GOT3 (cell line): ENCODE results near the gene PPP1R9A.

Experiments
- DNase-seq: peaks from one replicate; lab custom pipeline; 2025; ENCODE audit warnings: mixed read lengths; lab: John Stamatoyannopoulos, UW

The PPP1R9A gene

DNA sequence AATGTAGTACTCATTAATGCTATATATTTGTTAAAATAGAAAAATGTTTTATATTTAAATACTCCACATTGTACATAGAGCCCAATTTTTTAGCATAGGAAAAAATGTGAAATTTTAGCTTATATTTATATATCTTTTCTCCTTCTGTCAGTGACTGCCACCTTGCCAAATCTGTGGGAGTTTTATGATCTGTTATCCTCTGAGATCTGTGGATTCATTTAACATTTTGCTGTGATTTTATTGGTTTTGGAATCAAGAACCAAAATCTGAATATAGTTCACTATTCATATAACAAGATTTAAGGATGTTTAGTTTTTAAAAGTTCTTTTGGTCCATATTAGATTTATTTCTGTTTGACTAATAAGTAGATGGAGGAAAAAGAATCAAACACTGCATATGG lies 127.9 kb downstream of the PPP1R9A start:
- no peak for DNase-seq

DNA sequence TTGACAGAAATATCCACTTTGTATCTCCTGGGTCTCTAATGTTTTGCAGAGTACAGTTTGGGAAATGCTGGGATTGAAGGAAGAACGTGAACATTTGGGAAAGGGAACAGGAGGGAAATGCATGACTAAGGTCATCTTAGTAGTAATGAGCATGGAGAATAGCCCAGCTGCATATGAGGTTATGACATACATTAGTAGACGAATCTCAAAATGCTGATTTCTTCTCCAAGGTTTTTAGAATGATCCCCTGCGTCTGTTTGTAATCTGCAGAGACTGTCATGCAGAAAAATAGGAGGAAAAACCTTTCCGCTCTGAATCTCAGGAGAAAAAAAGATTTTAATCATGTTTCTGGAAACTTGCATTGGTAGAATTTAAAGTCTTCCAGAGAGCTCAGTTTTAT lies 133.6 kb downstream of the PPP1R9A start:
- no peak for DNase-seq

DNA sequence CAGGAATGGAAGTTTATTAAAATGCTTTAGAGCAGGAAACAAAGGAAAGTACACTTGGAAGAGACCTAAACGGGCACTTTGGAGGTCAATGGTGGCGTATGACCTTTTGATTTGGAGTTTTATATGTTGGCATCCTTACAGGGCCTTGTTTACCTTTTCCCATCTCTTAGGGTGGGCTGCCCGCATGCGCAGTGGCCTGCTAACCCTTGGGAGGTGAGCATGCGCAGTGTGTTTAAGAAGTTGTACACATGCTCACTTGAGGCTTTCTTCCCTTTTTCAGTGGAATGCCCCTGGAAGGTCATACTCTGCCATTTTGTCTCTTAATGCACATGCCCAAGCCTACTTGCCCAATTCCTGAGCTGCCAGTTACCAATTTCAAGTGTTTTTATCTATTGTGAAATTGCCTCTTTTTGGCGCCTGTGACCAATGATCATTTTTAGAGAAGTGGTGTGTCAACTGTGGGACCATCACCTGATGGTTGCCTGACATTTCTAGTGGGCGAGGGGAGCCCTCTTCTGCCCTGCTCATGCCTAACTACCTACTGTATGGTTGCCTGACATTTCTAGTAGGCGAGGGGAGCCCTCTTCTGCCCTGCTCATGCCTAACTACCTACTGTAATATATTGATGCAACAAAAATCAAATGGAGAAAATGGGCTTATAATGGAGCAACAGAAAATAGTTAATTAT lies 138.0 kb downstream of the PPP1R9A start:
- DNase-seq, result no peak

DNA sequence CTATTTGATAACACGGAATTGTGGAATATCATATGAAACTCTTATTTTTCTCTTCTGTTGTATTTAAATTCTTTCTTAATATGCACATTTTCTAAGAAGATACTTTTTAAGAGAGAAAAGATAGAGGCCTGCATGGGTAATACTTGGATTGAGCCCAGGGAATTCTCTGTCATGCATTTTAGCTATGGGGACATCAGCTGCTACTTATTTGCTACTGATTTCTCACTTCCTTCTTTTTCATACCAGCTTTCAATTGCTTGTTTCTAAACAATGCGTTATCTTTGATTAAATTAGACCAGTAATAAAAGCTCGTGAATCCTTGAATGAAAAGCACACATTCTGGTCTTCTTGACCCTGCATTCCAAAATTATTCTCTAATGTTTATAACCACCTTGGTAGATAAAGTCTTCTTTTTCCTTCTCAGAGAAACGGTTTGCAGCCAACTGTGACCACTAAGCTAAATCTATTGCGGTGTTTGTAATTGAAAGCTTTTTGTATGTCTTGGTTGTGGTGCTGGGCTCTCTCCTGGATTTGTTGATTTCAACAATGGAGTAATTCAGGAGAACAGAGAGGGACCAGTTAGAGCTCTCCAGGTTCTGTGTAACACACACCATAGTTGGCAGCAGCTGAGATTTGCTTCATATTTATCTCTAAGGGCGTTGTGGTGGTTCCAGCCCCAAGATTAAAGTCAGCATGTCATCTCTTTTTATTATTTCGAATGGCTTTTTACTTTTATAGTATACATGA lies 139.3 kb downstream of the PPP1R9A start:
- no peak for DNase-seq

DNA sequence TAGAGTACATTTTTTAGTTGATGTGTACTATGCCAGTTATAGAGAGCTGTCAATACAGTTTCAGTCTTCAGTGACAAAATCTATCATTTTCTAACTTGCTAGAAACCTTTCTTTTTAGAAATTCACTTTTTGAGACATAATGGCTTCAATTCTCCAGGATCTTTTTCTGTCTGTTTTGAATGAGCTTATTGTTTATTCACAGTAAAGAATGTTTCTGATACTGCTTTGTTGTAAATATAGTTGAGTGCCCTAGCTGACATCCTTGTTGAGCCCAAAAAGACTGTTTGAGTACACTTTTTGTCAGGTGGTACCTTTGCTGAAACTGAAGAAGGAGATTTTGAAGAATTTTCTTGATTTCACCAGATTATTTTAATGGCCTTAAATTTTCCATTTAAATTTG lies 139.9 kb downstream of the PPP1R9A start:
- DNase-seq, result no peak

DNA sequence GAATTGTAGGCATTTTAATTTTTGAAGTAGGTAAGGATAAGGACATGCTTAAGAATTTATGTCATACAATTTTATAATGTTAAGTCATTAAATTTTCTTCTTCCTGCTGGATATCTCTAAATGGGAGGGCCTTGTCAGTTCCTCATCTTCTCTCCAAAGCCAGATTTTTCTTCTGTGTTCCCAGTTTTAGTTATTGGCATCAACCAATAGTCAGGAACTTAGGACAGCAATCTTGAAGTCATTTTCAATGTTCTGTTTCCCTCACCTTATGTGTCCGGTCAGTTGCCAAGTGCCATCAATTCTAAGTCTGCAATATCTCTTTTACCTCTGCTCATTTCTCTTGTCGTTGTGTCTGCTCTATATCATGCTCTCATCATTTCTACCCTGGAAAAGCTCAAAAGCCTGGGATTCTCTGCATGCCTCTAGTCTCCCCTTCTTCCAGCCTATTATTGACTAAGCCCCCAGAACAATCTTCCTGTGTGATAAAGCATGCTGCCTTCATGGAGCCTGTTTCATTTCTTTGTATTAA lies 145.2 kb downstream of the PPP1R9A start:
- no peak for DNase-seq

DNA sequence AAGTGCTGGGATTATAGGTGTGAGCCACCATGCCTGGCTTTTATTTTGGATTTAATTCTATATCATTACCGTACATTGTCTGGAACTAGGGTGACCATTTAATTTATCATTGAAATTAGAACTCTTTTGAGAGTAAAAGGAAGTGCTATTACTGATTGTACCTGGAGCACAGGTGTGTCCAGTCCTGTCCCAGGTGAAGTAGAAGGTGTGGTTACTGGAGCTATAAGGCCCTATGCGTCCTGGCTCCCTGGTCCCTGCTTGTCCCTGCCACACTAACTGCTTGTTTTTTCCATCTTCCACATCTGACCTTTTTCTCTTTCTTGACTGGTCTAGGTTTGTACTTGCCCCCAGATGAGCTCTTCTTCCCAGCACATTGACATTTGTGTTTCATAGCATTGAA lies 147.0 kb downstream of the PPP1R9A start:
- no peak for DNase-seq

DNA sequence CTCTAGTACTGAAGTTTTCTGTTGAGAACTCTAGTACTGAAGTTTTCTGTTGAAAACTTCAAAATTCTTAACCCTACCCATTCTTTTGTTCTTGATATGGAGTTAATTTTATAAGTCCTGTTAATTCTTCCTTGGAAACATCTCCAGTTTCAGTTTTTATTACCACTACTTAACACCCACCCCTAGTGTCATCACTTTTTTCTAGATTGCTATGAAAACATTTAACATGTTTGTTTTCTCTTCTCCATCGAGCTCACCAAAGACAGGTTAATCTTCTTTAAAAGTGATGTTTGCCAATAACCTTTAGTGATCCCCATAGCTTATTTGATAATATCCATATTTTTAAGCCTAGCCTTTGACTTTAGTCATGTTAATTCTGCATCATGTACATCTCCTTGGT lies 147.9 kb downstream of the PPP1R9A start:
- DNase-seq, result no peak

DNA sequence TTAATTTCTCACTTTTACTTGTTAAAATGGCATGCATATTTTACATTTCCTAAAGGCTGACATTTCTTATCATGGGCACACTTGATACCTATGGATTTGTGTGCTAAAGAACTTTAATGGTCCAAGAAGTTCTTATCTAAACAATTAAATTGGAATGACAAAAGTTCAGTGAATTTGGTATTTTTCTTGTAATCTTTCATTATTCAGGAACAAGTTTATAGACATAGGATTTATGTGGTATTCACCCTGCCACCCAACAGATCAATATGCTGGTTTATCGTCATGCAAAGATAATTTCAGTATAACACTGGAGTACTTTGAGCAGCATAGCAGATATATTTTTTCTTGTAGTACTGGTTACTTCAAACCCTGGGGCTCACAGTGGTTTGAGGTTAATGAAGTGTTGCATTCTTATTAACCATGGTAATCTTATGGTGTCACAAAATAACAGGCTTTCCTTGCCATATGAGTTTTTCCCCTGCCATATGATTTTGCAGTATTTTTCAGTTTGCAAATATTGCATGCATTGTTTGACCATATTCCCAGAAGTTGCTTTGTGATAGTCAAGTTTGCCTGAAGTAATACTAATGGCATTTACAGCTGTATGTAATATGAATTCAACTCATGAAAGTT lies 148.8 kb downstream of the PPP1R9A start:
- DNase-seq, result no peak

DNA sequence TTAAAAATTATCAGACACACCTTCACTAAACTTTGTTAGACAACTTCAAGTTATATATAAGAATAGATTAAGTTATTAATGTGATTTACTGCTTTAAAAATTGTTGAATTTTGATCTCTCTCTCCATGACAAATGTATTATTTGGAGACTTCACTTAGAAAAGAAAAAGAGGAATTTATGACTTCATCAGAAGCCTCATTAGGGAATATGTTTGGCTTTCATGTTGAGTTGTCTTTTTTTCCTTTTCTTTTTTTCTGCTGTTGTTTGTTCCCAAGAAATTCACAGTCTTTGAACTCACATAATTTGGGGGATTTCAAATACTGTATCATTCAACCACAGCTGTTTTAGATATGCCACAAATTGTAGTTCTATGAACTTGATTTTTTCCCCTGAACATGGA lies 149.5 kb downstream of the PPP1R9A start:
- no peak for DNase-seq

DNA sequence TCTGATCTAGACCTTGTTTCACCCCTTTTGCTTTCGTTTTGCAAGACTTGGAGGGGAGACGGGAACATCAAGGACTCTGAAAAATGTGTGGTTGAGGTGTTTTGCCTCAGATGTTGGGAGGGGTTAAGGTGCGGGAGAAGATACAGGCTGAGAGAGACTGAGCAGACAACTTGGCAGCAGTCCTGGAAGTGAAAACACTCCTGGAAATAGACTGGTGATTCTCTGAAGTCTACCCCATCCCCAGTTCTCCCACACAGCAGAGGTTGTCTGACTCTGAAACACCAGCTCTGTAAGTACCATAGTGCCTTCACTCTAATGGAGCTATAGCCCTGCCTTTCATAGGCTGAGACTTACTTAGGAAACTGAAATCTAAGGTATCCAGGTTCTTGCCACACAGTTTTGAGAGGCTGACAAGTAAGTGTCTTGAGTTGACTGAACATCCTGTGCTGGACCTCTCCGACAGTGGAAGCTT lies 152.5 kb downstream of the PPP1R9A start:
- no peak for DNase-seq

DNA sequence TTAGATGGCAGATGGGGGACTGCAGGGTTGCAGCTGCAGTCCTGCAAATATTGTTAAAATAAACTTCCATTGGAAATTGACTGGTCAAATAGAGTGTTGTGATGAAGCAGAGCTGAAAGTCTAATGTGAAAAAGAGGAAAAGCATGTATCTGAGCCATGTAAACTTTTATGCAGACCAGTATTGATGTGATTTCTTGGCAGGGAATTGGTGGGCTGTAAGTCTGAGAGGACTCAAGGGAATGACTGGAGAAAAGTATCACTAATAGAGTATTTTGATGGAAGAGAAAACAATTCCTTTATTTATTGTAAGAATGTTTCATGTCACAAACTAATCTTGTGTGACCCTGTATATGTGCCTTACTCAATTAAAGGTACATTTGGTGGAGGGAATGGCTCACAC lies 155.5 kb downstream of the PPP1R9A start:
- no peak for DNase-seq

DNA sequence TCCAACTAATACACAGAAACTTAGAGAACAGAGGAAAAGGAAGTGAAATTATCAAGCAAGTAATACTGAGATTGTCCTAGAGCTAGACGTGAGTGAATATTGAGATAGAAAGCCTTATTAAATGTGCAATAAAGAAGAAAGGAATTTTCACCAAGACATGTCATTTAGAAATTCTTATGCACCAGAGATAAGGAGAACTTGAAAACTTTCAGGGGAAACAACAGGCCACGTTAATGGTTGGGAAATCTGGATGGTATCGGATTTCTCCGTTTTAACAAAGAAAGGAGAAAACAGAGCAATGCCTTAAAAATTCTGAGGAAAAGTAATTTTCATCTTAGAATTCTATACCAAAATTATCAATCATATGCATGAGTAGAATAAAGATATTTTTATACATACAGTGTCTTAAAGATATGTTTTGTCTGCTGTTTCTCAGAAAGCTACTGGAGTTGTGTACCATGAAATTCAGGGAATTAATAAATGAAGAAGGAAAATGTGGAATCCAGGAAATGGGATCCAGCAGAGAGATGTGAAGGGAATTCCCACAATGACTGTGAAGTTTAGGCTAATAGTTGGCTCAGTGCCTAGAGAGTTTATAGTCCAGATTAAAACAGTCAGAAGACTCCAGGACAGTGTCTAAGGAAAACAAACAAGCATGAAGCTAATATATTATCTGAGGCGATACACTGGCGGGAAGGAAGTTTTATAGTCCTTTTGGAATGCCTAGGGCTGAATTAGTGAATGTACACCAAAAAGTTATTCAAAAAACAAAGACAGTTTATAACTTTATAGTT lies 159.5 kb downstream of the PPP1R9A start:
- no peak for DNase-seq

DNA sequence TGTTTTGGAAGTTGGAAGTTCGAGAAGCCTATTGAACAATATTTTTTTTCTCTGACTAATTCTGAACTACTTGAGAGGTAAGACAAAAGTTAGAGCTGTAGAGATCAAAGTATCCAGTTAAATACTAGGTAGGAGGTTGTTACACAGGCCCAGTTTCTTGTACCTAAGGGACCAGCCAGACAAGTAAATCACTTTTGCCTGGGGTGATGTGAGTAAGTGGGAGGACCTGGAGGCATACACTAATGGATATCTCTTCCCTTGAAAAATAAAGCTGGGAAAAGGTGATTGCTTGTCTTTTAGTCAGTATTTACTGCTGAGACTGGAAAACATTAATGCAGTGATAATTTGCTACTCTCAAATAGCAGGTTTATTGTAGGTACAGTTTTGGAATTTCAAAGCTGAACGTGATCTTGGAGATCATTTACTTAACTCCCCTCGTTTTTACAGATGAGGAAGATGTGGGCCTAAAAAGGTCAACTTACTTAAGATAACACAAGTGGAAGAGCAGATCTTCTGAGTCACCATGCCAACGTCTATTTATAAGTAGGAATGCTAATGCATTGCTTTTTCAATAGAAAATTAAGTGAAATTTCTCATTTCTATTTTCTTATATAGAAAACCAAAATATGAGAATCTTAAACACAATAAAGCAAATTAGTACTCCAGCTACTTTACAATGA lies 181.3 kb downstream of the PPP1R9A start:
- DNase-seq, result no peak

DNA sequence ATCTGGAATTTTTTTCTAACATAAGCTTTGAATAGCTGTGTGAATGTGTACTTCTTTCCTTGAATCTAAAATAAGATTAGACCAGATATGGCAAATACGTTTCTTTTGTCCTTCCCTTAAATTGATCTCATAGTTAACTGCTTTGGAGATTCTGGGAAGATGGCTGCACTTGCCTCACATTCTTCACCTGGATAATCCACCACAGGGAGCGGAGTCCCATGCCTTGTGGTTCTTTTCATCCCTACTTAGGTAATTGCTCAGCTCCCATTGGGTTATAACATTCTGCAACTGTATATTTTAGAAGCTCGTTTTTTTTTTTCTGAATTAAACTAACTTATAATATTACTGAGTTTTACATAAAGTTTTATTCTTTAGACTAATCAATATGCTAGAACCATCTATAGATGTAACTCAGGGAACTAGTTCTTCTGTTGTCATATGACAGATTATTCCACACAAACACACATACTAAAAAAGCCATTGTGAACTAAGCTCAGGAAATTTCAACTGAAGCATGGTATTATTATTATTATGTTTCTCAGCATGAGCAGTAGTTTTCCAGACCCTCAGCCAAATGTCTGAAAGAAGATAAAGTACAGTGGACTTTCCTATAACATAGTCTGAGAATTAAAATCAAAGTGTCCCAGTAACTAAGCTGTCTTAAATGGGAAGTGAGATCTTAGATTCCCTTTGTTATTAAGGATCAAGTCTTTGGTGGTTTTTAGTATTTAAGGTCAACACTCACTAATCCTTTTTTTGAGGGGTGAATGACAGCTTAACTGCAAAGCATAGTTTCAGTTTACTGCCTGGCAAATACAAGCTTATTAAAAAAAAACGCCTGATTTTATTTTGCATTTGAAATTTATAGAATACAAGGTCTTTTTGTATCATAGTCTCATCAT lies 182.3 kb downstream of the PPP1R9A start:
- no peak for DNase-seq

DNA sequence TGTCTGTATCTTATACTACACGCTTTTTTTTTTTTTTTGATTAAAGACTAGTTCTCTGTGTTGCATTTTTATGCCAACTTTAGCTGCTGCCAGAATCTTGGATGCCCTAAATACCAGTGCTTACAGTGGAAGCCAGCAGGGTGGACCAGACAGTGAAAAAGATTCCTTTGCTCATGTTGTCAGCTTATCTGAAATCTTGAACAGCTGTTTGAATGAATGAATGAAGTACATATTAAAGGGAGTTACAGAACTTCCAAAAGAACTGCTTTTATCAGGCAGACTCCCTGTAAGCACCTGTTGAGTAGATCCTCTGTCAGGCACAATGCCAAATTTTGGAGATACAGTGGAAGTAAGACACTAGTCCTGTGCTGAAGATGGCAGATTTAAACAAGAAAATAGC lies 184.9 kb downstream of the PPP1R9A start:
- DNase-seq, result no peak

DNA sequence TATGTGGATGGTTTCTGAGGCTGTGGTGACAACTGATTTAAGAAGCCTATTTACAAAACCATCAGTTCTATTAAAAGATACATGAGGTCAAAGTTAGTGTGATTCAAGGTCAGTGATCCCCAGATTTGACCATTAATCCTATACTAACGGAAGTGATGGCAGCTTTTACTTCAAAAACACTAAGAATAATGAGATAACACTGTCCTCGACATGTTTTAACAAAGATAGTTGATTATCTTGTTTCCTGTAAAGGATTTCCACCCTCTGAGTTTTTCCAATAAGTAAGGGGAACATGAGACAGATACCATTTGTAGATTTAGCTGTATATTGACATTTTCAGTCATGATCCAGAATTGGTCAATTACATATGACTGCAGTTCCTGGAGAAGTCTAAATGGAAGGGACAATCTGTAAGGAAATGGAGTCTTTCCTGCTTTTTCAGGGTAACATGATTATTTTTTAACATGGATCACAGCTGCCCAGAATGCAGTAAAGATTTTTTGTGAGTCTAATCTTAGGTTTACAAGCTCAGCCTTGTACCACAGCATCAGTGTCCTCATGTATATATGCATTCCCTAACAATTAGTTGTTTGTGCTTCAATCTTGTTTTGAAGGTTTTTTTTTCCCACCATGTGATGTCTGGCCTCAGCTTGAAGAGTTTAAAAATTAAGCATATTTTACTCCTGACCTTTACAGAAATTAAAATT lies 188.0 kb downstream of the PPP1R9A start:
- DNase-seq, result no peak

DNA sequence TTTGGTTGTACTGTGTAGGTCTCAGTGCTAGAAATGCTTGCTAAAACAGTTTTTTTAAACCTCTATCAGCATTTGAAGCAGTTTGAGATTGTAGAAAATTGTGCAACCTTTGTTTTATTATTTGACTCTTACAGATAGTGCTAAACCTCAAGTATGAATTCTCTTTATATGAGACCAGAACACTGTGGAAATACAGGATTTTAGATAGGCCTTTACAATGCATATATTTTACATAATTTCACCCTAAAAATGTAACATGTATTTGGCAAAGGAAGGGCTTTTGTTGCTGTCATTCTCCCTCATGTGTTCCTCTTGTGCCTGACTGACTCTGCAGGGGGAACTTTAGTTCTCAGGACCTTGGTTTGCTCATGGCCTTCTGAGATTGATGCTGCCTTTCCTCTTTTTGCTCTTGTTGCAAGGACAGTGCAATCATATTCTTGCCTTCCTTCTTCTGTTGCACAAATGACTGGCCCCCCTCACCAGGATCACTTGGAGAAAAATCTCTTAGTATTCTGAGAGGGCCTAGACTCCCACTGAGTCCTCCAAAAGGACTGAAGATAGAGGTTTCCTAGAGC lies 188.7 kb downstream of the PPP1R9A start:
- DNase-seq, result no peak

DNA sequence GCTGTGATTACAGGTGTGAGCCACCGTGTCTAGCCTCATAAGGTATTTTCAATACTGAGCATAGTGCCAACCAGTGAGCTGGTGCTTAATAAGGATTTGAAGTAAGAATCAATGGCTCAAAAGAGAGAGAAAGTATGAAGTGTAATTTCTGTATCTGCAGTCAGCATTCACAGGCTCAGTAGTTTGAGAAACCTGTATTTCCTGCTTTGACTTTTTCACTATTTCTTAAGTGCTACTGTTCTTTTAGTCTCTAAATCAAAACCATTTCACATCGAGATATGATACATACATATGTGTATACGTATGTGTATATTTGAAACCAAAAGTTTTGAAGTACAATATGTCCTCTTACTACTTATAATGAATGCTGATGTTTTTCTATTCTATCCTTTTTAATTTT lies 189.9 kb downstream of the PPP1R9A start:
- no peak for DNase-seq
